GM18520 (cell line): ENCODE data around the gene MAP6D1.
"Not testable (repeated sequence)": the region's sequence is repeated elsewhere in the genome, so short reads cannot be mapped to it uniquely, and the experiment has no call there.

Source experiments
- ATAC-seq: cut with Tn5 transposase; IDR thresholded peaks from one replicate; pipeline ENCODE4 v1.9.1; 2021; ENCODE audit not compliant: unreplicated experiment

The MAP6D1 gene

DNA sequence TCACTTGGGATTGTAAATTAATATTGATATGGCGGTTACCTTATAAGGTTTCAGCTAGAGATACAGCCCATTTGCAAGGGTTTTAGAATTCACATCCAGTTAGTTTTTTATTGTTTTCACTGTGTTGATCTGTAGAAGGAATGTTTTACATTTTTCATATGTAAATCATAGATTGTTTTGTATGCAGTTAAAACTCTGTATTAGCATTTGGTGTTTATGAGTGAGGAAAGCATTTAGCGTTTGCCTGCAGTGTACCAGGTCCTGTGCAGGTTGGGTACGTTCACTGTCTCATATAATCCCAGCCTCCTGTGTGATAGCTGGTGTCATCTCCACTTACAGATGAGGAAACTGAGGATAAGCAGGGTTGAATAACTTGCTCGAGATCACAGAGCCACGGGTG lies 23.8 kb downstream of the MAP6D1 start:
- ATAC-seq: no peak

- ATAC-seq: no peak
Observed at GRCh38 chr3:183800243-183800863, 25.0 kb downstream of the MAP6D1 start.

DNA sequence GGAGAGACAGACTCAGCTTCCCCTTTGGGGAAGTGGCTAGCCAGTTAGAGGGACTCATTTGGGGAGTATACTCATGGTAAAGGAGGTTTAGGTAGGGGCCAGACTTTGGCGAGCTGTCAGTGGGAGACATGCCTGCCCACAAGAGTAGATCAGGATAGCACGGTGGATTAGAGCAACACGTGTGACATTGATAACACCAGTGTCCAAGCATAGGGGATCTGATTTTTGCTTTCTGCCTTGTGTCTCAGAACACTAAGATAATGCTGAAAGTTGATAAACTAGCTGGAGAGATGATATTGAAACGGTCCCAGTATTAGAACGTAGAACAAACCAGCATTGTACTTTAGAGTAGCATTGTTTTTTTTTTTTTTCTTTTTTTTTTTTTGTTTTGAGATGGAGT lies 25.9 kb downstream of the MAP6D1 start:
- ATAC-seq: no peak

- ATAC-seq: no peak
Observed at GRCh38 chr3:183797996-183798395, 27.4 kb downstream of the MAP6D1 start.

DNA sequence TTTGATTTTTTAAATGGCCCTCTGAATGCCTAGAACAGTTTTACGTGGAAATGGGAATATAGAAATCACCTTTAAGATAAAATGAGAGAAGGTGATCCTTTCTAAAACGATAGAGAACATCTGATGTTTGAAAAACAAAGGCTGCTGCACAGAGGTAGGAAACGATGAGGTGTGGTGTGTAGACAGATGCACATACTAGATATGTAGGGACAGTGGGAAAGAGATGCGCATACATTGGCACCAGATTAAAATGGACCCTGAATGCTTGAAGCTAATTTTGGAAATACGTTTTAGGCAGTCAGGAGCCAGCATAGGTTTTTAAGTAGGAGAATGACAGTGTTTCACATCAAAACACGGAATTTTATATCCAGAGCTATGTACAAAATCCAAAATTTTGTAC lies 29.0 kb downstream of the MAP6D1 start:
- ATAC-seq: no peak

DNA sequence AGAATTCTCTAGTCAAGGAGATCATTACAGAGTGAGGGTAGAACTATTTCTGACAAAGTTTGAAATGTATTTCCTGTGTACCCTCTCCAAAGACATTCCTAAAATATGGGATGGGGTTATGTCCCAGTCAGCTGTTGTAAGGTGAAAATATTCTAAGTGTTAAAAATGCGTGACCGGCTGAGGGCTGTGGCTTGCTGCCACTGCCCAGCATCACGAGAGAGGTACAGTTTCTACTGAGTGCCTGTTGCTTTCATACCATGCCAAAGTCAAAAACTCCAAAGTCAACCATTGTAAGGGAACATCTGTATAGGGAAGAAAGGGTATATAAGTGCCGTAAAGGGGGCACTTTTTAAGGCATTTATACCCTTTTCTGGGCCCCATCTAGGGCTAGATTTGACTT lies 30.9 kb downstream of the MAP6D1 start:
- no peak for ATAC-seq

DNA sequence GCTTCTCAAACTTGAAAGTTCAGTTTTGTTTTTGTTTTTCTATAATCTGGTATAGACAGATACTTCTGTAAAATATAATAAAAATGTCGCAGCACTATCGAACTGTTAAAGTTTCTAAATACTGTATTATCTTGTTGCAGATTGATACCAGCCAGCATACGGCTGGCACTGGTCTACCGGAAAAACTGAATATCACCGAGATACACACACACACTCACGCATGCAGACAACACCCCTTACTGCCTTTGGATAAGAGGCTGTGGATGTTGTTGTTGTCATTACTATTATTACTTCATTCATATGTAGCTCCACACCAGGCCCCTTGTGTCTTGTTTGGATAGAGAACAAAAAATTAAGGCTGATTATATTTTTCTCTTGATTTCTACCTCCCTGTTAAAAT lies 32.4 kb downstream of the MAP6D1 start:
- ATAC-seq: no peak

DNA sequence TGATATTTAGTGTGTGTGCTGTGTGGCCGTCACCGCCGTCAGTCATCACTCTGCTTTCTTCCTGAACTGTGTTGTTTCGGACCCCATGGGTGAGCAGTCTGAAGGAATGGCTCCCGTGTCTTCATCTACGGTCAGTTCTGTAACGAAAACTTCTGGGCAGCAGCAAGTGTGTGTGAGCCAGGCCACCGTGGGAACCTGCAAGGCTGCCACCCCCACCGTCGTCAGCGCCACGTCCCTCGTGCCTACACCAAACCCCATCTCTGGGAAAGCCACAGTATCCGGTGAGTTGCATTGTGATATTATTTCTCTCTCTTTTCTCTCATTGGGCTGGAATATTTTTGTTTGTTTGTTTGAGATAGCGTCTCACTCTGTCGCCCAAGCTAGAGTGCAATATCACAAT lies 34.7 kb downstream of the MAP6D1 start:
- ATAC-seq: no peak

DNA sequence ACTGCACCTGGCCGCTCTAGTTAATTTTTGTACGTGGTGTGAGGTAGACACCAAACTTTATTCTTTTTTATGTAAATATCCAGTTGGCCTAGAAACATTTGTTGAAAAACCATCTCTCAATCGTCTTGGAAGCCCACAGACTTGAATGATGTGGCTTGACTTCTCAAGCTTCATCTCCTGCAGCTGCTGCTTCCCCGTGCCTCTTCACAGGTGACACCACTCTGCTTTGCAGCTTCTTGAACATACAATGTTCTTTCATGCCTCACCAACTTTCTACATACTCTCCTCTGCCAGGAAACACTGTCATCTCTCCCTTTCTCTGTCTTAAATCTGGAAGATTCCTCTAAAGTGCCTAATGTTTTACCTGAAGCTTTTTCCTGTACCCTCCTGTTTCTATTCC lies 35.6 kb downstream of the MAP6D1 start:
- ATAC-seq: no peak

- ATAC-seq: not testable (repeated sequence)
Observed at GRCh38 chr3:183784503-183784902, 40.9 kb downstream of the MAP6D1 start.

DNA sequence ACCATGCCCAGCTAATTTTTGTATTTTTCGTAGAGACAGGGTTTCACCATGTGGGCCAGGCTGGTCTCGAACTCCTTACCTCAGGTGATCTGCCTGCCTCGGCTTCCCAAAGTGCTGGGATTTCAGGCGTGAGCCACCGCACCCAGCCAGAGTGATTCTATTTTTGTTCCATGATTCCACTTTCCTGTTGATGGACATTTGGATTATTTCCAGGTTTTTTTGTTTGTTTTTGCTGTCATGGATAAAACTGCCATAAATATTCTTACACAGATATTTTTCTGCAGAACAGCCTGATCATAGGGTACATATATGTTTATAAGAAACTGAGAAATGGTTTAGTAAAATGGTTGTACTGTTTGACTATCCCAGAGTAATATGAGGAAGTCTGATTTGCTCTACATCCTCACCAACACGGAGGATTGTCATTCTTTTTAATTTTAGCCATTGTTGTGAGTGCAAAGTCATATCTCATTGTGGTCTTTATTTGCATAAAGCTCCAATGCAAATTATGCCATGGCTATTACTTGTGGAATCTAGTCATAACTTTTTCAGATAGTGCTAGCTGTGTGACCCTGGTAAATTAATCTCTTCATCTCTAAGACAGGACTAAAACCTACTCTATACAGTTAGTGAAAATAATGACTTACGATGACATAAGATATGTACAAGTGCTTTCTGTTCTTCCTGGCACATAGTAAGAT lies 42.7 kb downstream of the MAP6D1 start:
- ATAC-seq: no peak

DNA sequence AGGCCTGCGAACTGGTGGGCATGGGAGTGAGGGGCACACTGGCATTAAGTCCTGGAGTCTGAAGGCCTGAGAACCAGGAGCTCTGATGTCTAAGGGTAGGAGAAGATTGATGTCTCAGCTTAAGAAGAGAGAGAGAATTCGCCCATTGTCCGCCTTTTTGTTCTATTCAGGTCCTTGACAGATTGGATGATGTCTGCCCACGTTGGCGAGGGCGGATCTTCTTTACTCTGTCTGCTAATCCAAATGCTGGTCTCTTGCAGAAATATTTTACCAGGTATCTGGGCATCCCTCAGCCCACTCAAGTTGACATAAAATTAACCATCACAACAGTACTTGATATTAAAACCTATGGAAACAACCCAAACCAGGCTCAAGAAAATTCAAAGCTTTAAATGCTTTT lies 44.1 kb downstream of the MAP6D1 start:
- ATAC-seq: no peak

DNA sequence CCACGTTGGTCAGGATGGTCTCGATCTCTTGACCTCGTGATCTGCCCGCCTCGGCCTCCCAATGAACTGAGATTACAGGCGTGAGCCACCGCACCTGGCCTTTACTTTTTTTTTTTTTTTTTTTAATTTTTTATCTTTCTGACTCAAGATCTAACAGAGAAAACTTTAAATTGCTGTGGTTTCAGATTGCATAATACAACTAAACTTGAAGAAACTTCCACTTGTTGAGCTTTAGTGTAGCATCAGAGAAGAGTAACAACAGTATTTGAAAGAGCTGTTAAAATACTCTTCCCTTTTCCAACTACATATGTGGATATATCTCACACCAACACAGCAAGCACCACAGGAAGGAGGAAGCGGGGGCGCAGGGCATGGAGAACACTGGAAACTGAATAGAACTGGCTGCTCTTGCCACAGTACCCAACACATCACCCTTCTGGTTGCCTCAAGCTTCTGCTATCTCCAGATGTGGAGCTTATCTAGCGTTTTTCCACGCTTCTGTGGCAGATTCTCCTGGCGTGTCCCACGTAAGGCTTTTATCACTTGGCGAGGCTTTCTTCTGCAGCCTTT lies 45.4 kb downstream of the MAP6D1 start:
- no peak for ATAC-seq

DNA sequence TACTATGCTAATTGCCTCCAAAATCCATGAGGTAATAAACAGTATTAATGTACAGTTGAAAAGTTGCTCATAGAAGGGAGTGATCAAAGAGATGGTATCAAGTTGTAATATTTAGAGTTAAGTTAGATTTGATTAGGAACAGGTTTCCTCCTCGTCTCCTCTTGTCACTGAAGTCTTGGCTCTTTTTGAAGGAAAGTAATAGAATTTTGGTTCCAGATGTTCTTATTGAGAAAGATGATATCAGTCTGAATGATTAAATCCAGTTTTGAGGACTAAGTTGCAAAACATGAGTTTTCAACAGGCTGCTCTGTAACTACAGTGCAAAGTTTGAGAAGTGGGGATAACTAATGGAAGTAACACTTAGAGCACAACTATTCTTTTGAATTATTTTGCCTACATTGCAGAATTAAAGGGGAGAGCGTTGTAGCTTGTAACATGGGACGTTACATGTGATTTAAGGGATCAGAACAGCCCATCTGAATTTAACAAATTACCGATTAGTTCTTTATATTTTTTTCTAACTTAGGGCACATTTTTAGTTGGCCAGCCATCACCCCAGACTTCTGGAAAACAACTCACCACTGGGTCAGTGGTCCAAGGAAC lies 48.3 kb downstream of the MAP6D1 start:
- ATAC-seq: no peak

GRCh38 chr3:183776451-183776850 lies 48.9 kb downstream of the MAP6D1 start:
- ATAC-seq: not testable (repeated sequence)

- no peak for ATAC-seq
Observed at GRCh38 chr3:183775781-183776180, 49.6 kb downstream of the MAP6D1 start.

DNA sequence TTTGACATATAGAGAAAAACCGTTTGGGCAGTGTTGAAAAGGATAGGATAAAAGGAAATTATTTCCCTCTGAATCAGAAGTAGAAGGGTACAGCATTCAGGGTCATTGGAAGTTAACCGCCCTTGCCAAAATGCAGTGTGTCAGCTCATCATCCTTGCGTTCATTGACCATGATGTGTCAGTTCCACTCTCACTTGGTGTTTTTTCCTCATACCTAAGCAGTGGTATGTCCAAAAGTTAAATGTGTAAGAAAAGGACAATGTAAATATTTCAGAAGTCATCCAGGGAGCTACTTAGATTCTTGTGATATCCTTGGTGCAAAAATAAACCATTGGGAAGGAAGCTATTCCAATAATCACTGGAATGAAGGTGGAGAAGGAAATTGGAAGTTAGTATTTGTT lies 50.7 kb downstream of the MAP6D1 start:
- no peak for ATAC-seq

DNA sequence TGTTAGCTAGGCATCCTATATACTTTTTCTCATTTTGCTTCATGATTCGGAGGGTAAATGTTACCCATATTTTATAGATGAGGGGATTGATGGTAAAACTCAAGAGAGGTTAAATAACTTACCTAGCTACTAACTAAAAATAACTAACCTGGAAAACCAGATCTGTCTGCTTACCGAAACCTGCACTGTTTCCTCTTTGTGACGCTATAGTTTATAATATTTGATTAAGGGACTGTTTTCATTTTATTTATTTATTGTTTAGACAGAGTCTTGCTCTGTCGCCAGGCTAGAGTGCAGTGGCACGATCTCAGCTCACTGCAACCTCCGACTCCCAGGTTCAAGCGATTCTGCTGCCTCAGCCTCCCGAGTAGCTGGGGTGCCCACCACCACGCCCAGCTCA lies 55.9 kb downstream of the MAP6D1 start:
- ATAC-seq: no peak

DNA sequence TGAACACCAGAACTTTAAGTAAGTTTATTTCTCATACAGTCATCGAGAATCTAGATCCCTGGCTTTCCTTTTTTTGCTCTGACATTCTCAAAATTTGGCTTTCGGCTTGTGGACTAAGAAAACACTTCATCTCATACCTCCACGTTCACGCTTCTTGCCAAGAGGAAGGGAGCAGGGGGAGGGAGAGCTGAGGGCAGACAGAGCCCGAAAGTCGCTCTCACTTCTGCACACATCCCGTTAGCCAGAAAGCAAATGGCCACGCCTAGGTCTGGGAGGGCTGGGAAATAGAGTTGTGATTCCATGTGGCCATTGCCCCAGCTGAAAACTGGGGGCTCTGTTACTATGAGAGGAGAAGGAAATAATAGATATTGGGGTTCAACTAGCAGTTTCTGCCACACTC lies 57.3 kb downstream of the MAP6D1 start:
- no peak for ATAC-seq

DNA sequence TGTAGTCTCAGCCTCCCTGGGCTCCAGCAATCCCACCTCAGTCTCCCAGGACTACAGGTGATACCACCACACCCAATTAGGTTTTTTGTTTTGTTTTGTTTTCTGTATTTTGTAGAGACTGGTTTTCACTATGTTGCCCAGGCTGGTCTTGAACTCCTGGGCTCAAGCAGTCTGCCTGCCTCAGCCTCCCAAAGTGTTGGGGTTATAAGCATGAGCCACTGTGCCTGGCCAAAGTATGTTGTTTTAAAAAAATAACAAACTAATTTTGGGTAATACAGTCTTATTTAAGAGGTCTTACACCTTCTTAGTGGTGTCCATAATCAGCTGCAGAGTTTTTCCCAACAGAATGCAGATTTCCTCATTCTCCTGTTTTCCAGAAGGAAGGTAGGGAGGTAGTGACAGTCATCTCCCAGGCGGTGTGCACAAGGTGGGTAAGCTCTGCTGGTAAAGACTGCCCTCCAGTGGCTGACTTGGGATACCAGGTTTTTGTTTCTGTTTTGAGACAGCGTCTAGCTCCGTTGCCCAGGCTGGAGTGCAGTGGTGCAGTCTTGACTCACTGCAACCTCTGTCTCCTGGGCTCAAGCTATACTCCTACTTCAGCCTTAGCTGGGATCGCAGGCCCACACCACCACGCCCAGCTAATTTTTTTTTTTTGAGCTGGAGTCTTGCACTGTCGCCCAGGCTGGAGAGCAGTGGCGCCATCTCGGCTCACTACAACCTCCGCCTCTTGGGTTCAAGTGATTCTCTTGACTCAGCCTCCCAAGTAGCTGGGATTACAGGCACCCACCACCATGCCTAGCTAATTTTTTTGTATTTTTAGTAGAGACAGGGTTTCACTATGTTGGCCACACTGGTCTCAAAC lies 58.4 kb downstream of the MAP6D1 start:
- no peak for ATAC-seq

GRCh38 chr3:183766107-183766506 lies 59.3 kb downstream of the MAP6D1 start:
- ATAC-seq: no peak
